HepG2 (cell line): ENCODE data around the gene PDK2. TPM values are rescaled to one million over a fixed set of nuclear protein-coding genes. Genes with fewer than 3 reads are reported as not detected.
A peak's percentile ranks its signal among the peaks of the same experiment; 100 is the strongest.

ENCODE experiments used
- ATAC-seq: fragments of 200-7000 bp; cut with Tn5 transposase; 3 replicates; pipeline ENCODE4 v1.9.1; 2020; ENCODE audit warnings: mild to moderate bottlenecking, moderate library complexity
- BruUV-seq: library from RNA; stranded (reverse); fragments of 400-500 nt; replicated peaks from 2 replicates; lab custom pipeline; 2021; lab: Mats Ljungman, UMichigan
- CTCF ChIA-PET: fragments of 300-600 bp; formaldehyde crosslinking; extraction: SDS; loops from one replicate; lab custom pipeline; 2021; ENCODE audit warnings: low total read pairs, inconsistent platforms, low intra/inter-chr PET ratio; lab: Yijun Ruan, JAX
- POLR2A ChIA-PET: fragments of 350-600 bp; sonication (Branson Sonifier 250); formaldehyde crosslinking; loops from one replicate; lab custom pipeline; 2020; ENCODE audit warnings: antibody characterized with exemption, inconsistent platforms; lab: Yijun Ruan, JAX
- DNase-seq: peaks from one replicate; pipeline ENCODE4 v3.0.0-alpha.2; 2015; ENCODE audit warnings: low spot score
- FAIRE-seq: peaks from 3 replicates; lab custom pipeline; 2011; peaks lifted over from hg19 to GRCh38; lab: Jason Lieb, UNC
- H2AFZ ChIP-seq: one replicate; pipeline ENCODE4 v1.6.1; 2011; ENCODE audit warnings: low read length, inconsistent platforms
- H3K27ac ChIP-seq: fragments of 300-600 bp; 3 replicates; pipeline ENCODE4 v1.8.0; 2011; ENCODE audit warnings: mixed run types, mild to moderate bottlenecking, mixed read lengths, low read length, inconsistent platforms; ENCODE audit not compliant: insufficient read depth; ENCODE audit errors: extremely low read length
- H3K27me3 ChIP-seq, 2 experiments: fragments of 200-600 bp in 1 of 2; 2 replicates in 1 of 2; 3 replicates in 1 of 2; pipeline versions ENCODE4 v1.6.0 to v1.8.0; 2011; ENCODE audit warnings: low read length in 2 of 2, mild to moderate bottlenecking in 2 of 2, moderate library complexity in 2 of 2, inconsistent platforms in 1 of 2; ENCODE audit not compliant: insufficient read depth in 2 of 2, control insufficient read depth in 1 of 2
- H3K36me3 ChIP-seq, 2 experiments: fragments of 200-600 bp in 1 of 2; replicated peaks in 1 of 2; 2 replicates in 1 of 2; 3 replicates in 1 of 2; pipeline versions ENCODE4 v1.5.1 to v1.8.0; 2011; ENCODE audit warnings: low read length in 2 of 2, inconsistent platforms in 1 of 2; ENCODE audit not compliant: insufficient read depth in 2 of 2, control insufficient read depth in 1 of 2
- H3K4me1 ChIP-seq: 2 replicates; pipeline ENCODE4 v1.5.1; 2012; ENCODE audit warnings: low read length, inconsistent platforms; ENCODE audit not compliant: insufficient read depth
- H3K4me2 ChIP-seq: 2 replicates; pipeline ENCODE4 v1.6.0; 2011; ENCODE audit warnings: low read depth, low read length, inconsistent platforms
- H3K4me3 ChIP-seq, 3 experiments: fragments of 200-600 bp in 1 of 3; sonication (generic), shearing (Covaris generic) in 1 of 3; replicated peaks in 1 of 3; 2 replicates each; pipeline ENCODE4 v1.5.1; 2011 to 2016; ENCODE audit warnings: low read length in 3 of 3, inconsistent platforms in 2 of 3, low read depth in 2 of 3, mild to moderate bottlenecking in 2 of 3, control low read depth in 1 of 3, mixed read lengths in 1 of 3; ENCODE audit not compliant: insufficient read depth in 1 of 3
- H3K79me2 ChIP-seq: one replicate; pipeline ENCODE4 v1.6.1; 2011; ENCODE audit warnings: low read length, inconsistent platforms; ENCODE audit not compliant: insufficient read depth
- H3K9ac ChIP-seq: 2 replicates; pipeline ENCODE4 v1.6.0; 2011; ENCODE audit warnings: mild to moderate bottlenecking, low read depth, low read length, inconsistent platforms; ENCODE audit not compliant: insufficient read depth
- H3K9me3 ChIP-seq: 2 replicates; pipeline ENCODE4 v1.5.1; 2012; ENCODE audit warnings: mild to moderate bottlenecking, low read length
- H4K20me1 ChIP-seq: 2 replicates; pipeline ENCODE4 v1.6.0; 2011; ENCODE audit warnings: inconsistent platforms, mild to moderate bottlenecking, low read length, moderate library complexity; ENCODE audit not compliant: insufficient read depth
- BCL6 ChIP-seq: IDR thresholded peaks from 2 replicates; pipeline ENCODE4 v1.6.1; 2016; ENCODE audit warnings: missing genetic modification reagents, missing compliant biosample characterization
- IRF9 ChIP-seq: sonication (generic); formaldehyde crosslinking; IDR thresholded peaks from 2 replicates; pipeline ENCODE4 v1.8.0; 2022; ENCODE audit warnings: missing genetic modification reagents, mild to moderate bottlenecking, borderline replicate concordance
- NR2F6 ChIP-seq, 2 experiments: IDR thresholded peaks; 2 replicates each; pipeline ENCODE4 v1.6.1; 2016; ENCODE audit warnings: antibody characterized with exemption in 1 of 2, mild to moderate bottlenecking in 1 of 2
- SALL1 ChIP-seq: sonication (generic); formaldehyde crosslinking; IDR thresholded peaks from 2 replicates; pipeline ENCODE4 v1.8.0; 2022; ENCODE audit warnings: mild to moderate bottlenecking, missing genetic modification reagents
- SETDB1 ChIP-seq: sonication (generic); formaldehyde crosslinking; IDR thresholded peaks from 2 replicates; pipeline ENCODE4 v1.5.1; 2020; ENCODE audit warnings: missing genetic modification reagents, mild to moderate bottlenecking, borderline replicate concordance
- SOX5 ChIP-seq: IDR thresholded peaks from 2 replicates; pipeline ENCODE4 v1.6.1; 2016; ENCODE audit warnings: borderline replicate concordance
- UBTF ChIP-seq: sonication (generic); formaldehyde crosslinking; IDR thresholded peaks from 2 replicates; pipeline ENCODE4 v1.4.0; 2020; ENCODE audit warnings: mild to moderate bottlenecking, missing genetic modification reagents
- XRCC5 ChIP-seq: fragments of 200-400 bp; formaldehyde crosslinking; optimal IDR thresholded peaks from 2 replicates; pipeline ENCODE3; 2017; ENCODE audit warnings: mild to moderate bottlenecking, low read length
- ZFAT ChIP-seq: sonication (generic); formaldehyde crosslinking; conservative IDR thresholded peaks from 2 replicates; pipeline ENCODE4 v1.8.1; 2023; ENCODE audit warnings: missing genetic modification reagents, inconsistent platforms
- ZNF232 ChIP-seq: sonication (generic); formaldehyde crosslinking; IDR thresholded peaks from 2 replicates; pipeline ENCODE4 v1.4.0; 2020; ENCODE audit warnings: missing genetic modification reagents, borderline replicate concordance
- ZNF547 ChIP-seq: sonication (generic); formaldehyde crosslinking; IDR thresholded peaks from 2 replicates; pipeline ENCODE4 v1.5.1; 2020; ENCODE audit warnings: mild to moderate bottlenecking, missing genetic modification reagents
- ZSCAN29 ChIP-seq: sonication (generic); formaldehyde crosslinking; conservative IDR thresholded peaks from 2 replicates; pipeline ENCODE4 v1.4.0; 2020; ENCODE audit warnings: mild to moderate bottlenecking, missing genetic modification reagents
- WGBS: methylation state at CpG from one replicate; pipeline ENCODE4 v1.1.6; 2017; ENCODE audit warnings: low lambda C conversion rate; 5-methylcytosine and 5-hydroxymethylcytosine counted together
- in situ Hi-C: cut with HindIII; loops from 2 replicates; pipeline ENCODE4 v1.10.0; 2017; ENCODE audit warnings: low pct_unique_long_range_greater_than_20kb; ENCODE audit not compliant: extremely low pct_ligation_motif_present
- intact Hi-C: fragments of 100-400 bp; cut with micrococcal nuclease; formaldehyde crosslinking; loops from one replicate; pipeline ENCODE4 v1.10.0; 2022; ENCODE audit not compliant: unreplicated experiment
- polyA plus RNA-seq, 8 experiments: library from polyadenylated mRNA; depleted of rRNA in 3 of 8; stranded (reverse) in 7 of 8; unstranded in 1 of 8; fragments of >200 nt; fragmentation: Illumina TruSeq in 4 of 8; extraction: Trizol in 4 of 8; gene quantifications; 2 replicates each; pipeline versions ENCODE4 v1.2.1 to v1.2.3, GENCODE V29; 2011 to 2016; ENCODE audit warnings: low read depth in 4 of 8, missing spikeins in 1 of 8, mixed read lengths in 1 of 8; ENCODE audit not compliant: insufficient read depth in 1 of 8
- total RNA-seq, 5 experiments: library from RNA; depleted of rRNA; stranded (reverse); fragments of >200 nt; fragmentation: Illumina TruSeq; extraction: Trizol; gene quantifications; 2 replicates each; pipeline ENCODE4 v1.2.3, GENCODE V29; 2016; ENCODE audit warnings: low read depth in 1 of 5
- TF ChIP-seq, protein P1 (sequence below): sonication (generic); formaldehyde crosslinking; IDR thresholded peaks from 2 replicates; pipeline ENCODE4 v1.4.0; 2020; ENCODE audit warnings: missing genetic modification reagents, borderline replicate concordance

PDK2 gene
- total and polyA plus RNA-seq, 2 of the 13 experiments (the other 11 are each of a cell fraction or from before 2014, with no cell fraction given), result 18.5 to 59.7 TPM

- TF ChIP-seq IRF9, result 0 out of 2 replicates have a peak, but pooled peaks have one; percentile 4
These were observed 44.1 kb downstream of the PDK2 start (continued) for GRCh38 chr17:50139185-50139783.

DNA sequence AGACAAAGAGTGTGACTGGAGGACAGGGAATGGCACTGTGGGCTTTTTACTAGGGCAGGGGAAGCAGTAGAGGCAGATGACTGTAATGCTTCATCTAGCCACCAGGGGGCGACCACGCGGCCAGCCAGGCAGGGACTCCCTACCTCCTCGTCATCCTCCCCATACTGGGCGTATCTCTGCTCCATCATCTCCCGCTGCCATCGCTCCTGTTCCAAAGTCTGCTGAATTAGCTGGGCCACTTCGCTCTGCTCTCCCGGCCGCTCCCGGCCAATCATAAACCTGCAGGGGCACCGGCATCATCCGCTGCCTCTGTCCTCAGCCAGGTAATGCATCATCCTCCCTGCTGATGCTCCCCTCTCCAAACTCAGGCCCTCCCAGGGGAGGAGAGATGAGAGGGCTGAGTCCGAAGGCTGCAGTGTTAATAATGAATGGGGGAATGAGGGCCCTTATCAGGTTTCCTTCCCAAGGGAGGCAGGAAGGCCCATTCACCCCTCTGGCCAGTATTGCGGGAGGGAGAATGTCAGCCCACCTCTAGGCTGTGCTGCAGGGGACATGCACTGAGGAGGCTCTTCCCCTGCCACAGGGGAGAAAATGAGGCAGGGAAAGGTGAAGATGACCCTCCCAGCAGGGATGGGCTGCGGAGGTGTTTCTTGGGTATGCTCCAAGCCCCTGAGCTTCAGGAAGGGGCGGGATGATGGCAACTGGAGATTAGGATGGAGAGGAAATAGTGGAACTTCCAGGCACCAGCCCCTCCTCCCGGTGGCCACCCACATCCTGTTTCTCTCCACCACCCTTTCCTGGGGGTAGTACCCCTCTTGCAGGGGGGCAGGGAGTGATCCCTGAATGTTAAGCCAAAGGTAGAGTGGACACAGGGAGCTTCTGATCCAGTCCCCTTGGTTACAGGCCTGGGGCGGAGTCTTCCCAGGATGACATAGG lies 45.1 kb downstream of the PDK2 start:
- 51% methylated on average over 19 of the region's 19 CpGs for WGBS
- DNase-seq (peak; percentile 77), FAIRE-seq (peak; percentile 98), ATAC-seq (peak; percentile 83)
- Histone ChIP-seq H3K9me3 (no peaks in the 10 kb centered on the region), H3K4me3 (no peak overlapping the region), H3K27me3 (no peaks in the 10 kb centered on the region), H3K36me3 (peaks cover 64 to 79% of the 10 kb centered on the region in 2 experiments), H3K9ac (no peak overlapping the region), H2AFZ (no peak overlapping the region), H3K79me2 (no peaks in the 10 kb centered on the region), H3K4me1 (peaks cover 13% of the 10 kb centered on the region), H3K27ac (no peak overlapping the region), H3K4me2 (no peak overlapping the region), H4K20me1 (peaks cover 6% of the 10 kb centered on the region; the same call in 1 of the 2 replicates)
- intact Hi-C loops, result loop anchor here (1.0 kb wide), 2 partner anchors 8 to 21 kb away; no protein-coding TSS in a partner anchor
- POLR2A ChIA-PET, result no interaction called here
- in situ Hi-C loops, result no loop called here
- CTCF ChIA-PET, result interaction anchor here (1.2 to 2.2 kb wide), 4 partner anchors 21 to 157 kb away, joined by 3 to 32 read pairs (median 4); no protein-coding TSS in a partner anchor
- no TSS peak for BruUV-seq
- peak; percentile 84 for TF ChIP-seq XRCC5
- no peak for TF ChIP-seq SETDB1 (CRISPR knock-in tag)
- TF ChIP-seq SOX5 (CRISPR knock-in tag), result no peak
- no peak for TF ChIP-seq ZNF547 (CRISPR knock-in tag)
- TF ChIP-seq ZSCAN29 (CRISPR knock-in tag), result no peak
- TF ChIP-seq, protein P1, sequence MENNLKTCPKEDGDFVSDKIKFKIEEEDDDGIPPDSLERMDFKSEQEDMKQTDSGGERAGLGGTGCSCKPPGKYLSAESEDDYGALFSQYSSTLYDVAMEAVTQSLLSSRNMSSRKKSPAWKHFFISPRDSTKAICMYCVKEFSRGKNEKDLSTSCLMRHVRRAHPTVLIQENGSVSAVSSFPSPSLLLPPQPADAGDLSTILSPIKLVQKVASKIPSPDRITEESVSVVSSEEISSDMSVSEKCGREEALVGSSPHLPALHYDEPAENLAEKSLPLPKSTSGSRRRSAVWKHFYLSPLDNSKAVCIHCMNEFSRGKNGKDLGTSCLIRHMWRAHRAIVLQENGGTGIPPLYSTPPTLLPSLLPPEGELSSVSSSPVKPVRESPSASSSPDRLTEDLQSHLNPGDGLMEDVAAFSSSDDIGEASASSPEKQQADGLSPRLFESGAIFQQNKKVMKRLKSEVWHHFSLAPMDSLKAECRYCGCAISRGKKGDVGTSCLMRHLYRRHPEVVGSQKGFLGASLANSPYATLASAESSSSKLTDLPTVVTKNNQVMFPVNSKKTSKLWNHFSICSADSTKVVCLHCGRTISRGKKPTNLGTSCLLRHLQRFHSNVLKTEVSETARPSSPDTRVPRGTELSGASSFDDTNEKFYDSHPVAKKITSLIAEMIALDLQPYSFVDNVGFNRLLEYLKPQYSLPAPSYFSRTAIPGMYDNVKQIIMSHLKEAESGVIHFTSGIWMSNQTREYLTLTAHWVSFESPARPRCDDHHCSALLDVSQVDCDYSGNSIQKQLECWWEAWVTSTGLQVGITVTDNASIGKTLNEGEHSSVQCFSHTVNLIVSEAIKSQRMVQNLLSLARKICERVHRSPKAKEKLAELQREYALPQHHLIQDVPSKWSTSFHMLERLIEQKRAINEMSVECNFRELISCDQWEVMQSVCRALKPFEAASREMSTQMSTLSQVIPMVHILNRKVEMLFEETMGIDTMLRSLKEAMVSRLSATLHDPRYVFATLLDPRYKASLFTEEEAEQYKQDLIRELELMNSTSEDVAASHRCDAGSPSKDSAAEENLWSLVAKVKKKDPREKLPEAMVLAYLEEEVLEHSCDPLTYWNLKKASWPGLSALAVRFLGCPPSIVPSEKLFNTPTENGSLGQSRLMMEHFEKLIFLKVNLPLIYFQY (CRISPR knock-in tag), result no peak
- 0 out of 2 replicates have a peak, but pooled peaks have one; percentile 20 for TF ChIP-seq UBTF (CRISPR knock-in tag)
- TF ChIP-seq SALL1 (CRISPR knock-in tag), result peak; percentile 64
- TF ChIP-seq NR2F6 (IDR thresholded peaks at IDR 0.05), result no peak
- 0 out of 2 replicates have a peak, but pooled peaks have one; percentile 6 for TF ChIP-seq NR2F6 (CRISPR knock-in tag; IDR thresholded peaks at IDR 0.05)
- TF ChIP-seq ZFAT, result no peak
- no peak for TF ChIP-seq ZNF232 (CRISPR knock-in tag)
- no peak for TF ChIP-seq BCL6
